ENCODE data around the gene RASGRF2.
"Not testable (repeated sequence)": the region's sequence is repeated elsewhere in the genome, so short reads cannot be mapped to it uniquely, and the experiment has no call there.

RASGRF2 gene

DNA sequence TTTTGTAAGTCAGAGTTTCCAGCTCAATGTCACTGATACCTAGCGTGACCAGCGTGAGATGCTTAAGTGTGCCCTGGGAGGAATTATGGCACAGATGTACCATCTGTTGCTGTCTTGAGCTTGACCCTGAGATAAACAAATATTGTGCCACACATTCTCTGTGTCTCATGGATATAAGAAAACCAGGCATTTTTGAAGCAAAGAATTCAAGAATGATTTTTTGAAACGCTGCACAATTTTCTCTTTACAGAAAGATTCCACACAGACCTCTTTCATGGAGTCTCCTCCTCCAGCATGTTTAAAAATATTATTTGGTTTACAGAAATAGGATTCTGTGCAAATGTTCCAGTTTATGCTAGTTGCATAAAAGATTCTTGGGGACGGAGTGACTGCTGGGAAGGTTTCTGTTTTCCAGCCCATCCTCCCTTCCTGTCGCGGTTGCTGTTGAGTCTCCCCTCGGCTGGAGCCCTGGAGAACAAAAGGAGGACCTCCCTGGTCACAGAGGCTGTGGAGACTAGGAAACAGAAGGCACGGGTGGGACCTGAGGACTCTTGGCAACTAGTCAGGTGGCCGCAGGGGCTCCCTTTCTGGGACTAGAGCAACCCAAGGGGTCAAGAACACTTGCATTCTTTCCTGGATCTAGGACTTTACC lies 120.8 kb downstream of the RASGRF2 start:
- no peak for DNase-seq

DNA sequence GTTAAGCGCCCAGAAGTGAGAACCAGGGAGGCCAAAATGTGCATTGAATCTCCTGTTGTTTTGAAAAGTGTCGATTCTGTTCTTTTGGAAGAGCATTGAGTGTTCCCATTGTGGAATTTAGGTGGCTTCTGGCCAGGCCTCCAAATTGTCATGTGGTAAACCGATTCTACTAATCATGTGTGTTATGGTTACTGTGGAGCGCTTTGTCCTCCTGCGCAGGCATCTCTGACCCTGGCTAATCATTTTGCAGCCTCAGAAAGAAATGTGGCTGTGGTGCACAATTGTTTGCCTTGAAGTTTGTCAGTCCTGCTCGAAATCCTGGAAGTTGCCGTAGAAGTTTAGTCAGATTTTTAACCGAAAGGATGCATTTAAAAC lies 121.3 kb downstream of the RASGRF2 start:
- DNase-seq, result no peak

- DNase-seq, result no peak
These were observed 126.7 kb downstream of the RASGRF2 start for GRCh38 chr5:81086881-81087281.

DNA sequence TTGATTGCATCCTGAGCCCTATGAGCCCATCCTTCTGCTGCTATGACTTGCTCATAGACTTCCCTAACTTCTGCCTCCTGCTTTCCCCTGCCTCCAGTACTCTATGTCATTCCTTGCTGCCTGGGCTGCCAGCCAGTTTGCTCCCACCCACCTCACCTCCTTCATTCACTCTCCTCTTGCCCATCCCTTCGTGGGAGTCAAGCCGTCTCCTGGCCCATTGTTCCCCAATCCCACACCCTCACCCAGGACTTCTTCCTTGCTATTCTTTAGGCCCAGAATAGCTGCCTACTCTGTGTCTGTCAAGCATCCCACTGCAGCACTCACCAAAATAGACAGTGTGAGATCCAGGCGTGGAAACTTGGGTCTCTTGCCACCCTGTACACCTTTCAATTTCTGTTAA lies 131.0 kb downstream of the RASGRF2 start:
- DNase-seq, result no peak

- no peak for DNase-seq
These were observed 133.5 kb downstream of the RASGRF2 start for GRCh38 chr5:81093536-81094196.

DNA sequence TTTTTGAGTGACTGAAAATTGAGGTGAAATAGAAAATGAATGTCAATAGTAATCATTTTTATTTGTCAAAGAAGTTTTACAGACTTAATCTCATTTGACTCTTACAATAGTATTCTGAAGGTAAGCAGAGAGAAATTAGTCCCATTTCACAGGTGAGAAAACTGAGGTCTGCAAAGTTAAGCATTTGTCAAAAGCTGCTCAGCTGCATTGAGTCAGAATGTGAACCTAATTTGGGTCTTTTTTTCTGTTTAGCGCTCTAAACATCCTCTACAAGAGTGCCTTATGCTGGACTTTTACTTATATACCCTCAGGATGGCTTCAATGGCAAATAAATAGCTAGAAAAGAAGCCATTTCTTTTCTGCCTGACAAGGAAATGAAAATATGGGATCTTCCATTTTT lies 135.7 kb downstream of the RASGRF2 start:
- no peak for DNase-seq

DNA sequence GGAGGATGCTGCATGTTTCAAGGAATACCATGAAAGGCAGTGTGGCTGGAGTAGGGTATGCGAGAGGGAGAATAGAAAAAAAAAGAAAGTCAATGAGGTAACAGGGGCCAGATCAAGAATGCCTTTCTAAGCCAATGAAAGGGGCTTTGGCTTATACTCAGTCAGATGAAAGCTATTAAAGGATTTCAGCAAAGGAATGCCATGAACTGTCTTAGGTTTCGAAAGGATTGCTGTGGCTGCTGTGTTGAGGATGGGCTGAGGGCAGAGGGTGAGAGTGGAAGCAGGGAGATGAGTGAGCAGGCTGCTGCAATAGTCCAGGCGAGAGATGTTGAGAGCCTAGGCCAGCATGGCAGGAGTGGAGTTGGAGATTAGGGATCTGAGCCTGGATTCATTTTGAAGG lies 137.6 kb downstream of the RASGRF2 start:
- no peak for DNase-seq

DNA sequence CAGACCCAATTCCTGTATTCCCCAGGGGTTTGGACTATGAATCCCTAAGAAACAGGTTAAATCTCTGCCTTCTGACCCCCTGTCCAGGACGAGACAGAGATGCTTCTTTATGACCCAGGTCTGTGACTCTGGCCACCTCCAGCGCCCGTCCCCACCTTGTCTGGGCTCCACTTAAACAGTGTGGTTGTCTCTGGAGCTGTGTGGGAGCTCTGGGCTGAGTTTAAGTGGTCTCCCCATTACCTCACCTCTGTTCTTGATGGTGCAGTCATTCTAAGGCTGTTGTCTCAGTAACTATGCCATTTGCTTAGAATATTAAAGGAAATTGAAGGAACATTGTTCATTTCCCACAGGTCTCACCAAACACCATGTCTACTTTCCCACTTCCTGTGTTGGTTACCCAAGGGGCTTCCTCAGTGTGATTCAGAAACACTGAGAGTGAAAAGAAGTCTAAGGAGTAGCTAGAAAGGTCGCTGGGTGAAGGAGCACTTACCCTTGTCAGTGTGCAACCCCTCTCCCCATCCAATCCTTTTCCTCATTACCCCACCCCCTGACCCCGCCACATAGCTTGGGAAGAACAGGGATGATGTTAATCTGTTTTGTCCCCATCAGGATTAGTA lies 145.2 kb downstream of the RASGRF2 start:
- no peak for DNase-seq

GRCh38 chr5:81115261-81115660 lies 155.1 kb downstream of the RASGRF2 start:
- DNase-seq, result no peak

DNA sequence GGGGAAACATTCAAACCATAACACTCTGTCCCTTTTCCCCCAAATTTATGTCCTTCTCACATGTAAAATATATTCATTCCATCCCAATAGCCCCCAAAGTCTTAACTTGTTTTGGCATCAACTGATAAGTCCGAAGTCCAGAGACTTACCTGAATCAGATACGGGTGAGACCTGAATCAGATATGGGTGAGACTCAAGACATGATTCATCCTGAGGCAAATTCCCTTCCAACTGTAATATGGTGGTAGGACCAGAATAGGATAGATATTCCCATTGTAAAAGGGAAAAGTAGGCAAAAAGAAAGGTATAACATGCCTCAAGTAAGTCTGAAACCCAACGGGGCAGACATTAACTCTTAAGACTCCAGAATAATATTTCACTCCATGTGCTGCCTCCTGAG lies 157.4 kb downstream of the RASGRF2 start:
- DNase-seq, result no peak

DNA sequence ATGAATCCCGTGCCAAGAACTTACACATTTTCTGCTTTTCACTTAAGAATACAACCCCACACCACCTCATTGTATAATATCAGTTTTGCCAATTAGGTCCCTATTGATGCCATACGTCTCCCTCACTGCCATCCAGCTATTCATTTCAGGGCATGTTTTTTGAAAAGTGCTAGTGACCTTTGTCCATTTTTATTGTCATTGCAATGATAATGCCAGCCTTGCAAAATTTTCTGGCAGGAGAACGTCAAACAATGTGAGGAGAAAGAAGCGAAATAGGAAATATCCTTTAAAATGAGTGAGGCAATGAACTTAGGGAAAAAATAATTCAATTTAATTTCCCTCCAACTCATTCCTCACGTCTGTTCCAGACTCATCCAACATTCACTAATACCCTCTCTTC lies 161.1 kb downstream of the RASGRF2 start:
- DNase-seq, result no peak

DNA sequence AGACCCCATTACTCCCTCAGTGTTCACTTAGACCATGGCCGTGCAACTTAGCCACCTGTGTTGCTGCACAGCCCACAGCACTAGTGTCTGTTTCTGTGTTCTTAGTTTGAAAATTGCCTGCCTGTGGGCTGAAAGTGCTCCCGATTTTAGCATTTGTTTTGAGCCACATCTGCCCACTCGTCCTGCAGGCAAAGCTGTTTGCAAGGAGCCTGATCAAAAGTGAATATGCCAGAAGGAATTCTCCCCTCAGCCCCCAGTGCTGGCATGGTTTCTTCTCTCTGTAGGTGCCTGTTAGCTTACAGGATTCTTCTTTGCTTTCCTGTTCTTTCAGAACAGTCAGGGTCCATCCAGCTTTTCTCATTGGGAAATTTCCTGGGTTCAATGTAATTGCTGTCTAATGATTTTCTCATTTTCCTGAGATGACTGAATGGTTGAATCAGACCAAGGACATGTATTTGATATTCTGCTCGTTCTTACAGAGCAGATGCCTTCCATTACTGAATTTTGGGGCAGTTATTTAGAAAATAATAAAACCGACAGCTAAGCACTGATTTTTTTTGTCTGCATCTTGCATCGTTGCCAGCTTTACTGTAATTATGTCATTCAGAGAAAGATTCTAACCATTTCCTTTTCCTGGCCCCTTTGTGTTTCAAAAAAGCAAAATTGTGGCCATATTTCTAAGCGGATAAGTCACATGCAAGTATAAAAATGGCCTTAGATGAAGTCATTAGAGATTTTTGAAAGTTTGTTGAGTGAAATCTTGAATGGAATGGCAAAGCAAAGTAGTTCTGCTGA lies 161.9 kb downstream of the RASGRF2 start:
- no peak for DNase-seq

GRCh38 chr5:81124689-81125088 lies 164.5 kb downstream of the RASGRF2 start:
- DNase-seq, result not testable (repeated sequence)

- no peak for DNase-seq
These were observed 165.8 kb downstream of the RASGRF2 start for GRCh38 chr5:81125959-81126358.

- no peak for DNase-seq
These were observed 168.3 kb downstream of the RASGRF2 start for GRCh38 chr5:81128416-81128815.

DNA sequence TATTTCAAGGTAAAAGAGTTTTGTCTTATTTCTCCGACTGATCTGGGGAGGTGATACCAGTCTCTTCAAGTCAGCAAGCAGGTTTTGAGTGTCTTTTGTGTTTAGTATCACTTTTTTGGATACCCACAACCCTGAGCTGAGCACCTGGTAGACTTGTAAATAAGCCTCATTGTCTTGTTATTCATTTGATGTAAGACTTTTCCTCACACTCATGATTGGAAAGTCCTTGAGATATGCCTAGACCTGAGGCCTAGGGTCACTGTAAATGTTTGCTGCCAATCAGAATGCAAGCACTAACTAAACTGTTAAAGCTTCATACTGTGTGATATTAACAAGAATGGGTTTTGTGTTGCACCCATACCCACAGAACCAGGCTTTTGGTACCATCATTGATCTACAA lies 172.2 kb downstream of the RASGRF2 start:
- DNase-seq, result no peak

GRCh38 chr5:81134066-81134465 lies 173.9 kb downstream of the RASGRF2 start:
- no peak for DNase-seq

- no peak for DNase-seq
These were observed 174.4 kb downstream of the RASGRF2 start for GRCh38 chr5:81134566-81134965.

GRCh38 chr5:81136557-81136956 lies 176.4 kb downstream of the RASGRF2 start:
- no peak for DNase-seq

DNA sequence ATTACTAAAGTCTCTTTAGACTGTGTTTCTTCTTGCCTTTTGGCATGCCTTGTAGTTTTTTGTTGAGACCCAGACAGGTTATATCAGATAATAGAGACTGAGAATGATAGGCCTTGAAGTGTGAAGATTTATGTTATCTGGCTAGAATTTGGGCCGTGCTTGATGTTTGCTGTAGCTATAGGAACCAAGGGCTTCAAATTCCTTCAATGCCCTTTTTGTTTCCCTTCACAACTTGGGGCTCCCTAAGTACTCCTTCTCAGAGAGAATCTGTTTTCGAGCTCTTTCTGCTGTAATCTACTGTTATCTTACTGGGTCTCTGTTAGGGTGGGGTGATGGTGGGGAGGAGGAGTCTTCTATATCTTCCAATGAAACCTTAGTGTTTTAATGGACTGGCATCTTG lies 177.7 kb downstream of the RASGRF2 start:
- DNase-seq, result no peak

- no peak for DNase-seq
These were observed 180.3 kb downstream of the RASGRF2 start for GRCh38 chr5:81140441-81140840.

- DNase-seq, result no peak
These were observed 180.8 kb downstream of the RASGRF2 start for GRCh38 chr5:81140943-81141342.

DNA sequence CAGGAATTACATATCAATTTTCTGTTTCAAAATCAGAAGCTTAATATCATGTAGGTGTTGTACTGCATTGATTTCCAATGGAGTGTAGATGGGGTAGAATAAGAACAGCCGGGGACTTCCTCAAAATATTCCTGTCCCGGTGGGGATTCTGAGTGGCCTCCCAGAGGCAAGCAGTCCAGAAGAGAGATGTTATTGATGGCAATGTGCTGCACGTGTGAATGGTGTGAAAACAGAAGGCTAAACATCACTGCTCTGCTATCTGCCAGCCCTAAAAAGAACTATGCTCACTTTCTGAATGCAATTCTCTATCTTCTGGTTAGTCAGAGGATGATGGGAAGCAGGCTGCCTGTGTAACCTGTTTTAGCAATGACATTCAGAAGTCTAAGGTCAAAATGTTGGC lies 181.9 kb downstream of the RASGRF2 start:
- DNase-seq, result no peak

Measured in stimulated activated CD4-positive, alpha-beta T cell treated with anti-CD3 and anti-CD28 coated beads, Interleukin-12 subunit alpha, Interleukin-12 subunit beta, amount 100 ng/mL, for 4 hours (primary cell).